Cardiac muscle cell (in vitro differentiated cells and primary cell): Measurements from ENCODE around the gene TRAF7. TPM values are rescaled to one million over a fixed set of nuclear protein-coding genes. Genes with fewer than 3 reads are reported as not detected.
"Not testable (repeated sequence)": the region's sequence is repeated elsewhere in the genome, so short reads cannot be mapped to it uniquely, and the experiment has no call there.

Source experiments
- DNase-seq, 2 donors: peaks; one replicate each; pipeline versions ENCODE4 v3.0.0 to v3.0.0-alpha.2; 2010 to 2017; ENCODE audit warnings: low read depth in 1 of 2, low spot score in 1 of 2
- H3K27ac ChIP-seq: fragments of 200-600 bp; sonication (generic); 2 replicates; pipeline ENCODE4 v1.5.1; 2016
- H3K27me3 ChIP-seq: fragments of 200-600 bp; sonication (generic); 2 replicates; pipeline ENCODE4 v1.6.0; 2016; ENCODE audit warnings: control low read depth
- H3K36me3 ChIP-seq: fragments of 200-600 bp; sonication (generic); 2 replicates; pipeline ENCODE4 v1.5.1; 2016; ENCODE audit warnings: control low read depth
- H3K4me1 ChIP-seq: fragments of 200-600 bp; sonication (generic); 2 replicates; pipeline ENCODE4 v1.8.1; 2017; ENCODE audit warnings: low read depth, mild to moderate bottlenecking, mixed run types
- H3K4me3 ChIP-seq: fragments of 200-600 bp; sonication (generic); 2 replicates; pipeline ENCODE4 v1.5.1; 2016; ENCODE audit warnings: mild to moderate bottlenecking
- H3K9me3 ChIP-seq: fragments of 200-600 bp; sonication (generic); 2 replicates; pipeline ENCODE4 v1.5.1; 2017; ENCODE audit warnings: low read depth, mild to moderate bottlenecking, control low read depth
- CTCF ChIP-seq: IDR thresholded peaks from 2 replicates; pipeline ENCODE4 v1.5.1; 2012; ENCODE audit warnings: low read depth, mild to moderate bottlenecking, low read length
- polyA plus RNA-seq: library from polyadenylated mRNA; unstranded; fragments of >200 nt; fragmentation: Nextera tagmentation; extraction: Ambion mirVana; gene quantifications from 2 replicates; pipeline ENCODE4 v1.2.1, GENCODE V29; 2016
- total RNA-seq: library from RNA; depleted of rRNA; stranded (reverse); fragments of >200 nt; gene quantifications from 2 replicates; pipeline ENCODE4 v1.2.3, GENCODE V29; 2016

Gene TRAF7
- 67.5 and 71.6 TPM in 2 replicates for total RNA-seq
- 32.3 and 37.4 TPM in 2 replicates for polyA plus RNA-seq

GRCh38 chr16:2155091-2155950 is at the start of gene TRAF7:
TSS of gene TRAF7 (plus strand) at chr16:2155782. CDS start at chr16:2163921, 8,139 bp downstream.
- TF ChIP-seq CTCF: no peak
- DNase-seq: peak; percentile 100
- Histone ChIP-seq H3K27ac (peak within 1 kb of the TSS; percentile 67), H3K4me3 (peak within 1 kb of the TSS; percentile 91), H3K9me3 (no peaks in the 10 kb centered on the region), H3K36me3 (no peaks in the 10 kb centered on the region), H3K4me1 (peaks cover 33% of the 10 kb centered on the region), H3K27me3 (no peaks in the 10 kb centered on the region)

- not testable (repeated sequence) for H3K27ac ChIP-seq, H3K4me3 ChIP-seq, H3K9me3 ChIP-seq, H3K27me3 ChIP-seq, H3K4me1 ChIP-seq, DNase-seq, H3K36me3 ChIP-seq
Measured at GRCh38 chr16:2106211-2106610, 49.4 kb upstream of the TRAF7 start.

GRCh38 chr16:2107121-2107790 is 48.3 kb upstream of the TRAF7 start:
- DNase-seq: peak in 1 of 2 donors; percentile 77
- H3K36me3 ChIP-seq, H3K4me3 ChIP-seq, H3K4me1 ChIP-seq, H3K9me3 ChIP-seq, H3K27ac ChIP-seq, H3K27me3 ChIP-seq: not testable (repeated sequence)

- not testable (repeated sequence) for H3K27ac ChIP-seq, H3K36me3 ChIP-seq, H3K9me3 ChIP-seq, DNase-seq, H3K4me1 ChIP-seq, H3K27me3 ChIP-seq, H3K4me3 ChIP-seq
Measured at GRCh38 chr16:2107791-2108125, 47.8 kb upstream of the TRAF7 start.

- H3K27me3 ChIP-seq, H3K36me3 ChIP-seq, H3K9me3 ChIP-seq, H3K4me3 ChIP-seq, H3K4me1 ChIP-seq, H3K27ac ChIP-seq, DNase-seq: not testable (repeated sequence)
Measured at GRCh38 chr16:2108446-2109270, 46.9 kb upstream of the TRAF7 start.

GRCh38 chr16:2109271-2109580 is 46.4 kb upstream of the TRAF7 start:
- not testable (repeated sequence) for H3K9me3 ChIP-seq, H3K36me3 ChIP-seq, H3K27me3 ChIP-seq, H3K27ac ChIP-seq, H3K4me3 ChIP-seq, H3K4me1 ChIP-seq, DNase-seq

GRCh38 chr16:2109872-2110271 is 45.7 kb upstream of the TRAF7 start:
- H3K36me3 ChIP-seq, H3K4me1 ChIP-seq, DNase-seq, H3K9me3 ChIP-seq, H3K27ac ChIP-seq, H3K27me3 ChIP-seq, H3K4me3 ChIP-seq: not testable (repeated sequence)

- H3K36me3 ChIP-seq, DNase-seq, H3K9me3 ChIP-seq: not testable (repeated sequence)
Measured at GRCh38 chr16:2110332-2111008, 45.1 kb upstream of the TRAF7 start.

GRCh38 chr16:2111009-2111353 is 44.6 kb upstream of the TRAF7 start:
- not testable (repeated sequence) for H3K36me3 ChIP-seq, H3K4me1 ChIP-seq, DNase-seq, H3K27me3 ChIP-seq, H3K4me3 ChIP-seq, H3K9me3 ChIP-seq, H3K27ac ChIP-seq

More at GRCh38 chr16:2110332-2111008, 45.1 kb upstream of the TRAF7 start:
- not testable (repeated sequence) for H3K27ac ChIP-seq, H3K4me3 ChIP-seq, H3K27me3 ChIP-seq, H3K4me1 ChIP-seq

GRCh38 chr16:2111412-2112335 is 43.9 kb upstream of the TRAF7 start:
- not testable (repeated sequence) for H3K4me1 ChIP-seq, H3K4me3 ChIP-seq, H3K27ac ChIP-seq, H3K36me3 ChIP-seq, H3K9me3 ChIP-seq, H3K27me3 ChIP-seq, DNase-seq

GRCh38 chr16:2112539-2113106 is 43.0 kb upstream of the TRAF7 start:
- not testable (repeated sequence) for DNase-seq, H3K9me3 ChIP-seq, H3K27ac ChIP-seq, H3K36me3 ChIP-seq, H3K27me3 ChIP-seq, H3K4me3 ChIP-seq, H3K4me1 ChIP-seq
